ENCODE results near the gene RIOK1. TPM values are rescaled to one million over a fixed set of nuclear protein-coding genes. Genes with fewer than 3 reads are reported as not detected.

RIOK1 gene
- total and polyA plus RNA-seq, 12 donors, result 6.0 to 21.1 (median 14.9) TPM

DNA sequence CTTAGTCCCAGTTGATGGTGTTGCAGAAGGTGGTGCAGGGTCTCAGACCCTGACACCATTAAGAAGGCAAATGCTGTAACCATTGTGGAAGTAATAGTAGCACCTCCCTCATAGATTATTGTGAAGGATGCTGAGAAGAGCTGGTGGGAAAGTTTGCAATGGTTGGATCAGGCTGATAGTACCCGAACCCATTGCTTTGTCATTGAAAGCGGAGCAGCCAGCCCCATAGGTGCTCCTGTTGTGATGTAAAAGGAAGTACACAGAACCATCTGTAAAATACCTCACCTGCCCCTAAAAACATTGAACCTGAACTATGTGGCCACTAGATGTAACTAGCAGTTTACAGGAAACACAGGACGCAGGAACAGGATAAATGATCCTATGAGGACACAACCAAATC is 31.5 kb downstream of the RIOK1 start:
- 88 to 99% (median 96%) methylated on average over 3 of the region's 3 CpGs for WGBS, 4 donors
- H3K36me3 ChIP-seq (replicated peaks in 1 of 2), result peaks cover 0 to 20% of the 10 kb centered on the region in 2 donors
- no peak overlapping the region for H3K27ac ChIP-seq
- no peak for DNase-seq
- no peaks in the 10 kb centered on the region for H3K4me1 ChIP-seq (replicated peaks in 1 of 2)
- no peak overlapping the region for H3K4me3 ChIP-seq
- no peak for TF ChIP-seq POLR2A (IDR thresholded peaks at IDR 0.05)
- TF ChIP-seq, protein P1, sequence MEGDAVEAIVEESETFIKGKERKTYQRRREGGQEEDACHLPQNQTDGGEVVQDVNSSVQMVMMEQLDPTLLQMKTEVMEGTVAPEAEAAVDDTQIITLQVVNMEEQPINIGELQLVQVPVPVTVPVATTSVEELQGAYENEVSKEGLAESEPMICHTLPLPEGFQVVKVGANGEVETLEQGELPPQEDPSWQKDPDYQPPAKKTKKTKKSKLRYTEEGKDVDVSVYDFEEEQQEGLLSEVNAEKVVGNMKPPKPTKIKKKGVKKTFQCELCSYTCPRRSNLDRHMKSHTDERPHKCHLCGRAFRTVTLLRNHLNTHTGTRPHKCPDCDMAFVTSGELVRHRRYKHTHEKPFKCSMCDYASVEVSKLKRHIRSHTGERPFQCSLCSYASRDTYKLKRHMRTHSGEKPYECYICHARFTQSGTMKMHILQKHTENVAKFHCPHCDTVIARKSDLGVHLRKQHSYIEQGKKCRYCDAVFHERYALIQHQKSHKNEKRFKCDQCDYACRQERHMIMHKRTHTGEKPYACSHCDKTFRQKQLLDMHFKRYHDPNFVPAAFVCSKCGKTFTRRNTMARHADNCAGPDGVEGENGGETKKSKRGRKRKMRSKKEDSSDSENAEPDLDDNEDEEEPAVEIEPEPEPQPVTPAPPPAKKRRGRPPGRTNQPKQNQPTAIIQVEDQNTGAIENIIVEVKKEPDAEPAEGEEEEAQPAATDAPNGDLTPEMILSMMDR (IDR thresholded peaks at IDR 0.05), result no peak
- no peaks in the 10 kb centered on the region for H3K27me3 ChIP-seq
- intact Hi-C loops (cut with DNase I), result loop anchor here (10.0 kb wide), 1 partner anchor 194 kb away; no protein-coding TSS in a partner anchor
- H3K9me3 ChIP-seq (replicated peaks in 1 of 3), result no peaks in the 10 kb centered on the region

DNA sequence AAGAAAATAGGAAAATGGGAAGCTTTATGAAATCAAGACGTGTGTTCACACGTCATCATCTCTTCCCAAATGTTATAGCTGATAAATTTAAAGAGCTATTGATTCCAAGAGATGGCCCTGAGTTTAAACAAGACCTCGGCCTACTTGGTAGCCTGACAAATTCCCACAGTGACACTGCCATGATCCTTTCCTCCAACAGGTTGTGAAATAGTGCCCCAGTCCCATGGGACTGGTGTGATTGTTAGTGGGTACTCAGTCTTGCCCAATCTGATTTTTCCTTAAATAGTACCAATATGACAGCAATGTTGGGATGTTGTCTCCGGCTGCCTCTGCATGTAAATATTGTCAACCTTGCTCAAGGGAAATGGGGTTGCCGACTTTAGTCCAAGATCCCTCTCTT is 34.5 kb downstream of the RIOK1 start:
- Histone ChIP-seq H3K36me3 (replicated peaks in 1 of 2) (no peaks in the 10 kb centered on the region), H3K4me1 (replicated peaks in 1 of 2) (no peaks in the 10 kb centered on the region), H3K9me3 (replicated peaks in 1 of 3) (no peaks in the 10 kb centered on the region), H3K27me3 (no peaks in the 10 kb centered on the region), H3K4me3 (no peak overlapping the region), H3K27ac (no peak overlapping the region)
- no peak for TF ChIP-seq POLR2A (IDR thresholded peaks at IDR 0.05)
- TF ChIP-seq, protein P1 (IDR thresholded peaks at IDR 0.05), result no peak
- intact Hi-C loops (cut with DNase I), result loop anchor here (10.0 kb wide), 1 partner anchor 191 kb away; no protein-coding TSS in a partner anchor
- no peak for DNase-seq
- WGBS, 4 donors, result 77 to 86% (median 85%) methylated on average over 5 of the region's 5 CpGs

DNA sequence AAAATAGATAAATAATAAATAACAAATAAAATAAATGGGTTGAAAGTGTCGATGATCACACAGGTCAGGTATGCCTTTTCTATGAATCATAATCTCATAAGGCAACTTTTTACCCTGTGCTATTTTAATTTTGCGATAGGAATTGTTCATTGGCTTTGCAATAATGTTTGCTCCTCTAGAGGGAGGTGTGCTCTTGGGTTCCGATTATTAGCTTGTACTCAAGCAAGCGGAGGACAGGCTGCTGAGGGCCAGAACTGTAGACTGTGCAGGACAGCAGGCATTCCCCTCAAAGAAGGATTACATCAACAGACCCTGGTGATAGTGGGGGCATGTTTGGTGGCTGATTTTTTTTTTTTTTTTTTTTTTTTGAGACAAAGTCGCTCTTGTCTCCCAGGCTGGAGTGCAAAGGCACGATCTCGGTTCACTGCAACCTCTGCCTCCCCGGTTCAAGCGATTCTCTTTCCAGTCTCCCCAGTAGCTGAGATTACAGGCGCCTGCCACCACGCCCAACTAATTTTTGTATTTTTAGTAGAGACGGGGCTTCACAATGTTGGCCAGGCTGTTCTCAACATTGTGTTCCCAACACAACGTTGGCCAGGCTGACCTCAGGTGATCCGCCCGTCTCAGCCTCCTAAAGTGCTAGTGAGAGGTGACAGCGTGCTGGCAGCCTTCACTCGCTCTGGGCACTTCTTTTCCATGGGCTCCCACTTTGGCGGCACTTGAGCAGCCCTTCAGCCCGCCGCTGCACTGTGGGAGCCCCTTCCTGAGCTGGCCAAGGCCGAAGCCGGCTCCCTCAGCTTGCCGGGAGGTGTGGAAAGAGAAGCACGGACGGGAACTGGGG is 35.6 kb downstream of the RIOK1 start:
- H3K27ac ChIP-seq, result no peak overlapping the region
- H3K4me1 ChIP-seq (replicated peaks in 1 of 2), result no peaks in the 10 kb centered on the region
- H3K36me3 ChIP-seq (replicated peaks in 1 of 2), result no peaks in the 10 kb centered on the region
- DNase-seq, result peak in 5 of 7 donors; percentile 46 to 70 (median 52)
- H3K9me3 ChIP-seq (replicated peaks in 1 of 3), result no peaks in the 10 kb centered on the region
- TF ChIP-seq POLR2A (IDR thresholded peaks at IDR 0.05), result no peak
- TF ChIP-seq, protein P1 (IDR thresholded peaks at IDR 0.05), result peak; percentile 59 to 76 (median 70)
- H3K4me3 ChIP-seq, result no peak overlapping the region
- H3K27me3 ChIP-seq, result no peaks in the 10 kb centered on the region
- intact Hi-C loops (cut with DNase I), result loop anchor here (10.0 kb wide), 1 partner anchor 190 kb away; no protein-coding TSS in a partner anchor
- 68 to 77% (median 73%) methylated on average over 14 to 25 of the region's 25 CpGs for WGBS, 4 donors

DNA sequence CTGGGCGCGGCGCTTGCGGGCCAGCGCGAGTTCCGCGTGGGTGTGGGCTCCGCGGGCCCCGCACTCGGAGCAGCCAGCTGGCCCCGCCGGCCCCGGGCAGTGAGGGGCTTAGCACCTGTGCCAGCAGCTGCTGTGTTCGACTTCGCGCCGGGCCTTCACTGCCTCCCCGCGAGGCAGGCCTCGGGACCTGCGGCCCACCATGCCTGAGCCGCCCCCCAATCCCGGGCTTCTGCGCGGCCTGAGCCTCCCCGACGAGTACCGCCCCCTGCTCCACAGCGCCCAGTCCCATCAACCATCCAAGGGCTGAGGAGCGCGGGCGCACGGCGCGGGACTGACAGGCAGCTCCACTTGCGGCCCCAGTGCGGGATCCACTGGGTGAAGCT is 36.2 kb downstream of the RIOK1 start:
- H3K36me3 ChIP-seq (replicated peaks in 1 of 2), result no peaks in the 10 kb centered on the region
- TF ChIP-seq, protein P1 (IDR thresholded peaks at IDR 0.05), result no peak
- TF ChIP-seq POLR2A (IDR thresholded peaks at IDR 0.05), result no peak
- WGBS, 4 donors, result 95 to 100% (median 95%) methylated on average over 1 to 39 of the region's 39 CpGs
- intact Hi-C loops (cut with DNase I), result loop anchor here (10.0 kb wide), 1 partner anchor 189 kb away; no protein-coding TSS in a partner anchor
- no peaks in the 10 kb centered on the region for H3K4me1 ChIP-seq (replicated peaks in 1 of 2)
- H3K27me3 ChIP-seq, result no peaks in the 10 kb centered on the region
- H3K4me3 ChIP-seq, result no peak overlapping the region
- H3K9me3 ChIP-seq (replicated peaks in 1 of 3), result no peaks in the 10 kb centered on the region
- H3K27ac ChIP-seq, result no peak overlapping the region
- no peak for DNase-seq
